K562 (cell line): ENCODE measurements around the gene RAE1. TPM values are rescaled to one million over a fixed set of nuclear protein-coding genes. Genes with fewer than 3 reads are reported as not detected.

Source experiments
- ATAC-seq: fragments of 200-7000 bp; cut with Tn5 transposase; 3 replicates; pipeline ENCODE4 v1.9.1; 2020; ENCODE audit warnings: moderate library complexity
- BruUV-seq: library from RNA; stranded (reverse); fragments of 400-500 nt; replicated peaks from 2 replicates; lab custom pipeline; 2021; lab: Mats Ljungman, UMichigan
- CTCF ChIA-PET: fragments of 300-600 bp; formaldehyde crosslinking; extraction: SDS; loops from one replicate; lab custom pipeline; 2021; ENCODE audit warnings: low intra/inter-chr PET ratio; lab: Yijun Ruan, JAX
- POLR2A ChIA-PET: fragments of 300-600, 350-650 bp; sonication (Branson Sonifier 250); formaldehyde crosslinking; extraction: SDS; loops from one replicate; lab custom pipeline; 2021; ENCODE audit warnings: antibody characterized with exemption, inconsistent platforms; lab: Yijun Ruan, JAX
- DNase-seq, 4 experiments: peaks; one replicate each; pipeline versions ENCODE4 v3.0.0 to v3.0.0-alpha.2; 2011 to 2018; ENCODE audit warnings: low spot score in 3 of 4, mixed read lengths in 3 of 4; ENCODE audit errors: extremely low read depth in 1 of 4
- FAIRE-seq: peaks from 2 replicates; lab custom pipeline; 2011; peaks lifted over from hg19 to GRCh38; lab: Jason Lieb, UNC
- H2AFZ ChIP-seq: 2 replicates; pipeline ENCODE4 v1.6.0; 2011; ENCODE audit warnings: low read depth, low read length, control low read depth, inconsistent platforms
- H3K27ac ChIP-seq: fragments of 200-600 bp; 3 replicates; pipeline ENCODE4 v1.8.0; 2011; ENCODE audit warnings: low read depth, mild to moderate bottlenecking, control low read depth, inconsistent platforms, low read length, moderate library complexity, mixed read lengths; ENCODE audit errors: extremely low read depth
- H3K27me3 ChIP-seq, 2 experiments: fragments of 300-600 bp in 1 of 2; 2 replicates in 1 of 2; 3 replicates in 1 of 2; pipeline versions ENCODE4 v1.6.0 to v1.8.0; 2011; ENCODE audit warnings: inconsistent platforms in 2 of 2, low read length in 2 of 2, mild to moderate bottlenecking in 1 of 2, mixed read lengths in 1 of 2, moderate library complexity in 1 of 2; ENCODE audit not compliant: control insufficient read depth in 2 of 2, insufficient read depth in 2 of 2
- H3K36me3 ChIP-seq: fragments of 300-600 bp; 3 replicates; pipeline ENCODE4 v1.8.0; 2011; ENCODE audit warnings: mild to moderate bottlenecking, low read length, inconsistent platforms; ENCODE audit not compliant: control insufficient read depth, insufficient read depth
- H3K4me1 ChIP-seq, 2 experiments: fragments of 200-600 bp in 1 of 2; replicated peaks in 1 of 2; 2 replicates in 1 of 2; 3 replicates in 1 of 2; pipeline versions ENCODE4 v1.5.1 to v1.8.0; 2011; ENCODE audit warnings: inconsistent platforms in 2 of 2, low read length in 2 of 2, mild to moderate bottlenecking in 1 of 2, mixed read lengths in 1 of 2, moderate library complexity in 1 of 2; ENCODE audit not compliant: control insufficient read depth in 2 of 2, insufficient read depth in 2 of 2
- H3K4me2 ChIP-seq: 2 replicates; pipeline ENCODE4 v1.6.1; 2011; ENCODE audit warnings: low read length, control low read depth, inconsistent platforms, mixed read lengths; ENCODE audit not compliant: insufficient read depth
- H3K4me3 ChIP-seq: fragments of 200-600 bp; sonication (generic), shearing (Covaris generic); 2 replicates; pipeline ENCODE4 v1.5.1; 2016; ENCODE audit warnings: control low read depth, inconsistent platforms
- H3K79me2 ChIP-seq: fragments of 200-600 bp; 3 replicates; pipeline ENCODE4 v1.8.0; 2011; ENCODE audit warnings: low read length, inconsistent platforms; ENCODE audit not compliant: control insufficient read depth, insufficient read depth
- H3K9ac ChIP-seq, 2 experiments: 2 replicates each; pipeline versions ENCODE4 v1.6.0 to v1.6.1; 2011; ENCODE audit warnings: low read depth in 2 of 2, low read length in 2 of 2, control low read depth in 1 of 2, inconsistent platforms in 1 of 2, mild to moderate bottlenecking in 1 of 2, mixed read lengths in 1 of 2; ENCODE audit not compliant: insufficient read depth in 1 of 2
- H3K9me1 ChIP-seq: one replicate; pipeline ENCODE4 v1.6.0; 2011; ENCODE audit warnings: inconsistent platforms, mild to moderate bottlenecking, low read length, moderate library complexity; ENCODE audit not compliant: control insufficient read depth, insufficient read depth
- H3K9me3 ChIP-seq: replicated peaks from 2 replicates; pipeline ENCODE4 v1.5.1; 2011; ENCODE audit warnings: low read depth, low read length, inconsistent platforms; ENCODE audit not compliant: control insufficient read depth, insufficient read depth
- H4K20me1 ChIP-seq: replicated peaks from 2 replicates; pipeline ENCODE4 v1.6.1; 2011; ENCODE audit warnings: low read length, inconsistent platforms, mixed read lengths; ENCODE audit not compliant: control insufficient read depth, insufficient read depth
- CBX2 ChIP-seq: fragments of 200-600 bp; sonication (generic); IDR thresholded peaks from one replicate; pipeline ENCODE4 v1.6.1; 2012; ENCODE audit warnings: mild to moderate bottlenecking, low read length, inconsistent platforms; ENCODE audit not compliant: insufficient read depth, poor library complexity, severe bottlenecking
- DEAF1 ChIP-seq: fragments of 450-650 bp; formaldehyde crosslinking; IDR thresholded peaks from 2 replicates; pipeline ENCODE4 v1.4.0; 2020; ENCODE audit warnings: mild to moderate bottlenecking, moderate library complexity
- FIP1L1 ChIP-seq: fragments of 200-400 bp; formaldehyde crosslinking; IDR thresholded peaks from 2 replicates; pipeline ENCODE4 v1.6.1; 2018; ENCODE audit warnings: mild to moderate bottlenecking, low read depth, low read length; ENCODE audit not compliant: poor library complexity, severe bottlenecking
- GATAD2A ChIP-seq: fragments of 450-650 bp; IDR thresholded peaks from 2 replicates; pipeline ENCODE4 v1.6.1; 2017
- HEY1 ChIP-seq: fragments of 250-450 bp; sonication (Bioruptor Pico); IDR thresholded peaks from 2 replicates; pipeline ENCODE4 v1.5.0; 2020; ENCODE audit warnings: mild to moderate bottlenecking, moderate library complexity, borderline replicate concordance
- MEF2D ChIP-seq: conservative IDR thresholded peaks from 2 replicates; pipeline ENCODE4 v1.6.1; 2016; ENCODE audit warnings: low read depth, missing genetic modification characterization, missing compliant biosample characterization
- NKRF ChIP-seq: fragments of 450-650 bp; IDR thresholded peaks from 2 replicates; pipeline ENCODE4 v1.6.1; 2016; ENCODE audit warnings: borderline replicate concordance
- PATZ1 ChIP-seq: fragments of 250-450 bp; sonication (Bioruptor Pico); IDR thresholded peaks from 2 replicates; pipeline ENCODE4 v1.5.0; 2020; ENCODE audit warnings: mild to moderate bottlenecking, borderline replicate concordance
- PCBP1 ChIP-seq: fragments of 200-400 bp; formaldehyde crosslinking; IDR thresholded peaks from 2 replicates; pipeline ENCODE4 v1.6.1; 2018; ENCODE audit warnings: mild to moderate bottlenecking, low read depth, low read length; ENCODE audit not compliant: poor library complexity, severe bottlenecking
- PHF20 ChIP-seq: fragments of 450-650 bp; IDR thresholded peaks from 2 replicates; pipeline ENCODE4 v1.6.1; 2018; ENCODE audit not compliant: partially characterized antibody
- PHF8 ChIP-seq: fragments of 200-600 bp; sonication (generic); IDR thresholded peaks from 2 replicates; pipeline ENCODE4 v1.6.1; 2012; ENCODE audit warnings: mixed run types, mild to moderate bottlenecking, inconsistent platforms, low read length, moderate library complexity, borderline replicate concordance
- SMARCE1 ChIP-seq: fragments of 450-650 bp; IDR thresholded peaks from 2 replicates; pipeline ENCODE4 v1.7.1; 2016; ENCODE audit warnings: mild to moderate bottlenecking
- SNRNP70 ChIP-seq: fragments of 200-400 bp; formaldehyde crosslinking; optimal IDR thresholded peaks from 2 replicates; pipeline ENCODE3; 2017; ENCODE audit warnings: low read depth, low read length
- SRF ChIP-seq, 2 experiments: fragments of 250-450, 450-650 bp in 1 of 2; sonication (Bioruptor Pico) in 1 of 2; sonication (generic) in 1 of 2; formaldehyde crosslinking; IDR thresholded peaks; 2 replicates each; pipeline versions ENCODE4 v1.5.0 to v1.5.1; 2020 to 2022; ENCODE audit warnings: mild to moderate bottlenecking in 1 of 2, missing genetic modification reagents in 1 of 2
- ZBED1 ChIP-seq: IDR thresholded peaks from 2 replicates; pipeline ENCODE4 v1.6.1; 2014
- WGBS: fragments of 100-300 bp; shearing (Covaris generic); methylation state at CpG from one replicate; pipeline ENCODE4 v1.1.6; 2016; ENCODE audit warnings: low coverage, mixed read lengths; ENCODE audit not compliant: insufficient coverage; ENCODE audit errors: missing lambda C conversion rate; 5-methylcytosine and 5-hydroxymethylcytosine counted together
- in situ Hi-C: fragments of 300-500 bp; cut with MboI; formaldehyde crosslinking; loops from 4 replicates; pipeline ENCODE4 v1.15.0; 2018; ENCODE audit warnings: inconsistent platforms, mixed read lengths
- intact Hi-C: fragments of 100-400 bp; cut with micrococcal nuclease; formaldehyde crosslinking; loops from 2 replicates; pipeline ENCODE4 v1.14.2; 2022
- polyA plus RNA-seq, 8 experiments: library from polyadenylated mRNA; depleted of rRNA in 4 of 8; stranded (reverse) in 5 of 8; unstranded in 3 of 8; fragments of >200 nt; fragmentation: Nextera tagmentation in 2 of 8; fragmentation: Illumina TruSeq in 1 of 8; extraction: Ambion mirVana in 2 of 8; extraction: Trizol in 1 of 8; gene quantifications; 2 replicates each; pipeline versions ENCODE4 v1.2.1 to v1.2.3, GENCODE V29; 2011 to 2014; ENCODE audit warnings: inconsistent platforms in 1 of 8, missing spikeins in 1 of 8
- total RNA-seq, 7 experiments: library from RNA; depleted of rRNA in 6 of 7; stranded (reverse); fragments of >200 nt in 6 of 7; fragmentation: Illumina TruSeq in 2 of 7; extraction: Trizol in 2 of 7; gene quantifications; 2 replicates each; pipeline versions ENCODE4 v1.2.1 to v1.2.3, GENCODE V29; 2011 to 2021; ENCODE audit warnings: low replicate concordance in 1 of 7

The RAE1 gene
- total and polyA plus RNA-seq, 9 of the 15 experiments (the other 6 are each of a cell fraction or from before 2014, with no cell fraction given): 33.7 to 248 (median 77.7) TPM

GRCh38 chr20:57404006-57404405, 53.0 kb downstream of the RAE1 start:
- peaks cover 38% of the 10 kb centered on the region for H3K79me2 ChIP-seq
- H4K20me1 ChIP-seq: peaks cover 31% of the 10 kb centered on the region
- H3K27ac ChIP-seq: no peak overlapping the region

More at GRCh38 chr20:57404006-57404405, 53.0 kb downstream of the RAE1 start:
- in situ Hi-C loops: no loop called here
- no peaks in the 10 kb centered on the region for H3K9me3 ChIP-seq
- BruUV-seq: no TSS peak
- ChIA-PET POLR2A (interaction anchor here (0.9 to 1.4 kb wide), 3 partner anchors 9 to 13 kb away, joined by 3 to 10 read pairs (median 6); partner anchors contain the start of gene RBM38), CTCF (no interaction called here)
- H3K4me2 ChIP-seq: no peak overlapping the region
- WGBS: 92% methylated on average over 11 of the region's 11 CpGs
- TF ChIP-seq NKRF (no peak), PHF8 (no peak), SRF (CRISPR knock-in tag; IDR thresholded peaks at IDR 0.05) (no peak), ZBED1 (no peak), GATAD2A (no peak), DEAF1 (no peak), HEY1 (CRISPR knock-in tag) (no peak), FIP1L1 (no peak), MEF2D (tag) (no peak), PHF20 (no peak), SMARCE1 (no peak), SNRNP70 (no peak), CBX2 (no peak), PCBP1 (no peak), PATZ1 (CRISPR knock-in tag) (no peak)
- H3K4me1 ChIP-seq: peaks cover 10 to 57% of the 10 kb centered on the region in 2 experiments; a peak in 4 of 5 replicates
- DNase-seq (no peak), FAIRE-seq (no peak), ATAC-seq (no peak)
- H3K27me3 ChIP-seq: no peaks in the 10 kb centered on the region
- peaks cover 97% of the 10 kb centered on the region; the same call in 2 of the 3 replicates for H3K36me3 ChIP-seq
- no peak overlapping the region for H3K9ac ChIP-seq
- no peak overlapping the region for H3K4me3 ChIP-seq
- no peak overlapping the region for H2AFZ ChIP-seq
- H3K9me1 ChIP-seq: peaks cover 3% of the 10 kb centered on the region
- intact Hi-C loops: no loop called here
